NK-92 (cell line): ENCODE results near the gene UBE3B.

Experiments
- DNase-seq: peaks from one replicate; lab custom pipeline; 2025; ENCODE audit not compliant: unreplicated experiment; lab: John Stamatoyannopoulos, UW

The UBE3B gene

GRCh38 chr12:109527489-109528123 lies 50.2 kb downstream of the UBE3B start:
- no peak for DNase-seq

DNA sequence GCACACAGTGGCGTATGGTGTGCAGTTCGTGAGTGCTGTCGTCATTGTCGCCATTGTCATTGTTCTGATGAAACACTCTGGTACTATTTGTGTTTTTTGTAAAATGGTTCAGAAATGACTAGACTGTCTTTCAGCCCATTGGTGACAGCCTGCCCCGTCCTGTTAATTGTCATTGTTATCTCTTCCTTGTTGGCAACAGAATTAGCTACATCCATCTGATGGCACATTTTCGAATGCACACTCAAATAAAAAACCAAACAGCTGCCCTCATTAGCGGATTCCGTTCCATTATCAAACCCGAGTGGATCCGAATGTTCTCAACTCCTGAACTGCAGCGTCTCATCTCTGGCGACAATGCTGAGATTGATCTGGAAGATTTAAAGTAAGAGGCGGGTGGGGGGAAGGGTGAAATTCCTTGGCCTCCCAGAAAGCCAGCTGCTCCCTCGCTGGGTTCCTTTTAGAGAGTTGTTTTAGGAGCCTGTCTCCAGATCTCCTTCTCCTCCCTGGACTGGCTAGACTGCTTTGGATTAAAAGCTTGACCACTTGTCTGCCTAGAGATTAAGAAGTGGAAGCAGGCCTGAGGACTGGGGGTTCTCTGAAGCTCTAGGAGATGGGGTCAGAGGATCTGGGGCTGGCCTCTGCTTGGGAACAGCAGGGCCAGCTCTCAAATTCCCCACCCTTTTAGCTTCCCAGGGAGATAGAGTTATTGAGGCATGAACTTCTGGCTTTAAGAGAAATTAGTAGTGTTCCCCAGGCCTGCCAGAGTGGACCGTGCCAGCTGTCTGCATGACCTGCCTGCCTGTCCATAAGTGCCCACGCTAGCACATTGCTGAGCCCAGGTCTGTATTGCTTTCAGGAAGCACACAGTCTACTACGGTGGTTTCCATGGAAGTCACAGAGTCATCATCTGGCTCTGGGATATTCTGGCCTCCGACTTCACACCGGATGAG lies 52.5 kb downstream of the UBE3B start:
- DNase-seq, result no peak

- no peak for DNase-seq
These were observed 54.0 kb downstream of the UBE3B start for GRCh38 chr12:109531411-109531810.

GRCh38 chr12:109532721-109533486 lies 55.5 kb downstream of the UBE3B start:
- DNase-seq, result no peak

GRCh38 chr12:109533487-109533740 lies 56.0 kb downstream of the UBE3B start:
- no peak for DNase-seq

DNA sequence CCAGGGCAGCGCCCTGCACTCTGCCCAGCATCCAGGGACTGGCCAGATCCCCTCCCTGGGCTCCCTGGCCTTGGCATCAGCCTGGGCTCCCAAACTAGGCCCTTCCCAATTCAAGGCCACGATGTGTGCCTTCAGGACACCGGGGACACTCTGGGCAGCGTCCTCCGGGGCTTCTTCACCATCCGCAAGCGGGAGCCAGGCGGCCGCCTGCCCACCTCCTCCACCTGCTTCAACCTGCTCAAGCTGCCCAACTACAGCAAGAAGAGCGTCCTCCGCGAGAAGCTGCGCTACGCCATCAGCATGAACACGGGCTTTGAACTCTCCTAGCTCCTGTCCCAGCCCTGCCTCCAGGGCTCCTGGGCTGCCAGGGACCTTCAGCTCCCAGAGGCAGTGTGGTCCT lies 57.0 kb downstream of the UBE3B start:
- DNase-seq, result no peak

GRCh38 chr12:109535231-109535862 lies 57.9 kb downstream of the UBE3B start:
- no peak for DNase-seq

DNA sequence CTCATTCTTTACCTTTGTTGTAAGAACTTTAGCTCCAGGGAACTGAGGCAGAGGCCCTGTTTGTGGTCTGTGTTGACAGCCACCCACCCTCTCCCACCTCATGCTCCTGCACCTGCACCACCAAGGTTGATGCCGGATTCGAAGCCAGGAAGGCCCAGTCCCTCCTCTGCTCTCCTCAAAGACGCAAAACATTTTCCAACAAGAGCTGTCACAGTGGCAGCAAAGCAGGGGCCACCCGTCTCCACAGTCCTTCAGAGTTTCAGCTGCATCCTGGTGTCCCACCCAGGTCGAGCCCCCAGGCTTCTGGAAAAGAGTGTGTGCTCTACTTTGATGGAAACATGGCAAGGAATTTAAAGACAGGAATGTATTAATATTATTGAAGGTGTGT lies 58.4 kb downstream of the UBE3B start:
- DNase-seq, result no peak

DNA sequence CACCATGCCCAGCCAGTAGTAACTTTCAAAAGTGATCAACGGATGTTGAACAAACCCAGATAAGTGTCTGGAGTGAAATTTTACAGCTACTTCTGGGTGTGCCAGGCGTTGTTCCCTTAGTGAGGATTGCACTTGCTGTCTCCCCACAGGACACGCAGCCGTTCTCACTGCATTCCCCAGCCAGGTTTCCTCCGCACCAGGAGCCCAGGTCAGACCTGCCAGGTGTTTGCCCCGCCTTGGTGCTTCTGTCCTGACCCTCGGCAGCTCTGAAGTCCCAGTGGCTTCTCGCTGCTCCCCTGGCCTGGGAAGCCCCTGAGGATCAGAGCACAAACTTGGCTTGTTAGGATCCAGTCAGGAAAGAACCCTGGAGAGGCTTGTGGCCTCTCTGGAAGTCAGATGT lies 59.7 kb downstream of the UBE3B start:
- DNase-seq, result no peak

GRCh38 chr12:109538191-109538863 lies 60.9 kb downstream of the UBE3B start:
- no peak for DNase-seq

GRCh38 chr12:109539508-109539907 lies 62.1 kb downstream of the UBE3B start:
- DNase-seq, result no peak

- DNase-seq, result no peak
These were observed 63.3 kb downstream of the UBE3B start for GRCh38 chr12:109540526-109541412.

DNA sequence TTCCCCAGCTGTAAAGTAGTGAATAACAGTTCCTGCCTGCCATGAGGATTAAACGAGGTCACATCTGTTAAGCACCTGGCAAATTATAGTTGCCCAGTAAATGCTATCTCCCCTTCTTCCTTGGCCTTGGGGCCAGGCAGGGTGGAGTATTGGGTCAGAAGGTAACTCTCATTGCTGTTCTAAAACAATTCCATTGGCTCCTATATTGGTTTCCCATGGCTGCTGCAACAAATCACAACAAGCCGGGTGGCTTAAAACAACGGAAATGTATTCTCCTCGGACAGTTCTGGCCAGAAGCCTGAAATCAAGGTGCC lies 63.9 kb downstream of the UBE3B start:
- DNase-seq, result no peak

DNA sequence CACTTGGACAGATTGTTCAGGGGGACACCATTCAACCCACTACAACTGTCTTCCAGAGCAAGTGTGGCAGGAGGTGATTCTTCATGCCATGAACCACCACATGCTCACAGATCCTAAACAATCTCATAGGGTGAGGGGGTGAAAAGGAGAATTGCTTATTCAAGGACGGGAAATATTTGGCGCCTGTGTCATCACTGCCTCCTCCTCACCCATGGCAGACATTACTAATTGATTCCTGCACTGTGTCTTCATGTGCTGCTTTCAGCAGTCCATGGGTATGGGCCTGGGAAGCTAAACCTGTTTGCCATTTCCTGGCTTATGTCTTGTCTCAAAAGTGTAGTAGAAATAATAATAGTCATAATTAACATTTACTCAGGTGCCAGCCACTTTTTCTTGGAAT lies 64.6 kb downstream of the UBE3B start:
- no peak for DNase-seq

DNA sequence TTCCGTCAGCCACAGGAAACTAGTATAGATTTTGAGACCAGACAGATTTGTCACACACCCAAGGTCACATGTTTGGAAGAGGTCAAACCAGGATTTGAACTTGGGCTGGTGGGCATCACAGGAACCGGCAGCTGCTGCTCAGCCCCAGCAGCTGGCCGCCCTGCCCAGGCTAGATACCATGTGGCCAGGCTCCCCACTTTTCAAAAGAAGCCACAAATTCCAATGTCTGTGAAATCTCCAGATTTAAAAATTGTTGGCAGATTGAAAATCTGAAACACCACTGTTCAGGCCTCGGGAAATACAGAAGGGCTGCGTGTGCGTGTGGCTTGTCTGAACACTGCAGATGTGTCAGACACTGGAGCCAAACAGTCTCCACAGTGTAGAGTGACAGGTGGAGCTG lies 65.4 kb downstream of the UBE3B start:
- no peak for DNase-seq

- no peak for DNase-seq
These were observed 67.6 kb downstream of the UBE3B start for GRCh38 chr12:109544955-109545531.

DNA sequence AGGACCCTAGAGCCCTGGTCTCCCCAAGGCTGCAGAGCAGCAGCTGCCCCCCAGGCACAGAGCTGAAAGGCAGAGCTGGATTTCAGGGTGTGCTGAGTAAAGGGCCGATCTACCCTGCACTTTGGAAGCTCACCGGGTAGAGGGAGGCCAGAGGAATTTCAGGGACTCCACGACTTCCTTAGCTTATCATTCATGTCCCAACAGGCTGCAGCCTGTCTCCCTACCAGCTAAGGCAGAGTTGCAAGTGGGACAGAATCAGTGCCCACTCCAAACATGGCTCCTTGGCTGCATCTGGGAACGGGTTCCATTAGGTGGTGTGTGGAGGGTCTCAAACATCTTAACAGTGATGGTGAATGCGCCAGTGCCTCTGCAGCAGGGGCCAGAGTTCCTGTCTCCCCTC lies 68.4 kb downstream of the UBE3B start:
- no peak for DNase-seq

GRCh38 chr12:109547286-109547685 lies 69.9 kb downstream of the UBE3B start:
- no peak for DNase-seq

DNA sequence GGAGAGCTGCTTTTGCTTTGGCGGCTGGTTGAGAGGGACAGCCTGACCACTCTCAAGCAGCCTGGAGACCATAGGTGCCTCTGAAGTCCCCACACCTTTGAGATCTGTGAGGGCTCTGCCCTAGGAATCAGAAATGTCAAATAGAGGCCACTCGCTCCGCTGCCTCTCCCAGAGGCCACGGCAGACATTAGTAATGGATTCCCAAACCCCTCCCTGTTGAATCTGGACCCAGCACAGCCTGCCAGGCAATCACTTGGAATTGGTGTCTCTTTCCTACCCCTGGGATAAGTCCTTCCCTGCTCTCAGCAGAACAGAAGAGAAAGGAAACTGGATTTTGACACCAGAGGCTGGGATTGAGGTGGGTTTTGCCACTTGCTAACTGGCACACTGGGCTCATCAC lies 70.8 kb downstream of the UBE3B start:
- no peak for DNase-seq
